ENCODE measurements around the gene CXCL6. TPM values are rescaled to one million over a fixed set of nuclear protein-coding genes. Genes with fewer than 3 reads are reported as not detected.

Gene CXCL6
- total and polyA plus RNA-seq, 4 donors = 4.2 to 21.5 (median 6.4) TPM

DNA sequence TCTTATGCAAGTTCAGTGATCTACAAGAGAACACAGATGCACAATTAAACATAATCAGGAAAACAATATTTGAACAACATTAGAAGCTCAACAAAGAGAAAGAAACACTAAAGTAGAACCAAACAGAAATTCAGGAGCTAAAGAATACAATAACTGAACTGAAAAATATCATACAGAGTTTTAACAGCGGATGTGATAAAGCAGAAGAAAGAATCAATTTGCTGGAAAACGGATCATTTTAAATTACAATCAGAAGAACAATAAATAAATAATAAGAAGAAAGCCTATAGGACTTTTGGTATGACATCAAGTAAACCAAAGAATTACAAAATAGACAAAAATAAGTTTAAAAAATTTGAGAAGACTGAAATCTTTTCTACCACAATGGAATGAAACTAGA lies 36.3 kb upstream of the CXCL6 start:
- H3K36me3 ChIP-seq (ENCODE audit: control insufficient read depth in 4 of 4, insufficient read depth in 4 of 4, low read length in 4 of 4) = no peaks in the 10 kb centered on the region
- WGBS, 2 donors = 95 to 99% methylated on average over 2 of the region's 2 CpGs
- no peak for ATAC-seq (ENCODE audit: insufficient read depth, low FRiP score)

DNA sequence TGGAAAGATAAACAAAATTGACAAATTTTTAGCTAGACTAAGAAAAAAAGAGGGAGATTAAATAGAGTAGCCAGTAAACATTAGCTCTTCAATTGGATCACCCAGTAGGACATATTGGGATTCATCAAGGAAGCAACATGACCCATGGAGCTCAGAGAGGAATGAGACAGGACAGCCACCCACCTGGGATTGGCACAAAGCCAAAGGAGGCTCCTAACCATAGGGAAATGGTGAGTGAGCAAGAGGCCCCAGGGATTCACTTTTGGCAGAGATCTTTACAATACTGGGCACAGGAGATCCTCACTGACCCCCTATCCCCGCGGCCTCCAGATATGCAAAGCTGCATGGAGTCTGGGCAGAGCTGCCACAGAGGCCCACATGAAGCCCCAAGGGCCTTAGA lies 34.8 kb upstream of the CXCL6 start:
- WGBS, 2 donors = 71 to 97% methylated on average over 2 of the region's 2 CpGs
- H3K27me3 ChIP-seq (ENCODE audit: control insufficient read depth in 3 of 3, insufficient read depth in 3 of 3, low read length in 2 of 3) = no peaks in the 10 kb centered on the region
- H3K27ac ChIP-seq (ENCODE audit: low read depth in 1 of 2, low read length in 1 of 2) = no peak overlapping the region
- no peak overlapping the region for H3K4me3 ChIP-seq
- peaks cover 0 to 2% (median 0%) of the 10 kb centered on the region in 4 donors for H3K9me3 ChIP-seq (ENCODE audit: control insufficient read depth in 4 of 4, insufficient read depth in 3 of 4, low read length in 3 of 4)
- no peak overlapping the region for H3K9ac ChIP-seq (ENCODE audit: insufficient read depth in 1 of 2, low read length in 2 of 2)
- no peak for ATAC-seq (ENCODE audit: insufficient read depth, low FRiP score)
- H3K4me1 ChIP-seq (ENCODE audit: control insufficient read depth in 5 of 5, insufficient read depth in 5 of 5, low read length in 5 of 5) = no peaks in the 10 kb centered on the region
- no peak for DNase-seq
- TF ChIP-seq, protein P1, sequence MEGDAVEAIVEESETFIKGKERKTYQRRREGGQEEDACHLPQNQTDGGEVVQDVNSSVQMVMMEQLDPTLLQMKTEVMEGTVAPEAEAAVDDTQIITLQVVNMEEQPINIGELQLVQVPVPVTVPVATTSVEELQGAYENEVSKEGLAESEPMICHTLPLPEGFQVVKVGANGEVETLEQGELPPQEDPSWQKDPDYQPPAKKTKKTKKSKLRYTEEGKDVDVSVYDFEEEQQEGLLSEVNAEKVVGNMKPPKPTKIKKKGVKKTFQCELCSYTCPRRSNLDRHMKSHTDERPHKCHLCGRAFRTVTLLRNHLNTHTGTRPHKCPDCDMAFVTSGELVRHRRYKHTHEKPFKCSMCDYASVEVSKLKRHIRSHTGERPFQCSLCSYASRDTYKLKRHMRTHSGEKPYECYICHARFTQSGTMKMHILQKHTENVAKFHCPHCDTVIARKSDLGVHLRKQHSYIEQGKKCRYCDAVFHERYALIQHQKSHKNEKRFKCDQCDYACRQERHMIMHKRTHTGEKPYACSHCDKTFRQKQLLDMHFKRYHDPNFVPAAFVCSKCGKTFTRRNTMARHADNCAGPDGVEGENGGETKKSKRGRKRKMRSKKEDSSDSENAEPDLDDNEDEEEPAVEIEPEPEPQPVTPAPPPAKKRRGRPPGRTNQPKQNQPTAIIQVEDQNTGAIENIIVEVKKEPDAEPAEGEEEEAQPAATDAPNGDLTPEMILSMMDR (IDR thresholded peaks at IDR 0.05; ENCODE audit: control extremely low read depth, extremely low read depth) = no peak
- no peaks in the 10 kb centered on the region for H3K36me3 ChIP-seq (ENCODE audit: control insufficient read depth in 4 of 4, insufficient read depth in 4 of 4, low read length in 4 of 4)

More for the DNA sequence above, 36.3 kb upstream of the CXCL6 start:
- DNase-seq = no peak
- no peaks in the 10 kb centered on the region for H3K4me1 ChIP-seq (ENCODE audit: control insufficient read depth in 5 of 5, insufficient read depth in 5 of 5, low read length in 5 of 5)
- peaks cover 0 to 2% (median 0%) of the 10 kb centered on the region in 4 donors for H3K9me3 ChIP-seq (ENCODE audit: control insufficient read depth in 4 of 4, insufficient read depth in 3 of 4, low read length in 3 of 4)
- H3K9ac ChIP-seq (ENCODE audit: insufficient read depth in 1 of 2, low read length in 2 of 2) = no peak overlapping the region
- no peak overlapping the region for H3K4me3 ChIP-seq
- TF ChIP-seq, protein P1 (IDR thresholded peaks at IDR 0.05; ENCODE audit: control extremely low read depth, extremely low read depth) = no peak
- no peak overlapping the region for H3K27ac ChIP-seq (ENCODE audit: low read depth in 1 of 2, low read length in 1 of 2)
- H3K27me3 ChIP-seq (ENCODE audit: control insufficient read depth in 3 of 3, insufficient read depth in 3 of 3, low read length in 2 of 3) = no peaks in the 10 kb centered on the region

DNA sequence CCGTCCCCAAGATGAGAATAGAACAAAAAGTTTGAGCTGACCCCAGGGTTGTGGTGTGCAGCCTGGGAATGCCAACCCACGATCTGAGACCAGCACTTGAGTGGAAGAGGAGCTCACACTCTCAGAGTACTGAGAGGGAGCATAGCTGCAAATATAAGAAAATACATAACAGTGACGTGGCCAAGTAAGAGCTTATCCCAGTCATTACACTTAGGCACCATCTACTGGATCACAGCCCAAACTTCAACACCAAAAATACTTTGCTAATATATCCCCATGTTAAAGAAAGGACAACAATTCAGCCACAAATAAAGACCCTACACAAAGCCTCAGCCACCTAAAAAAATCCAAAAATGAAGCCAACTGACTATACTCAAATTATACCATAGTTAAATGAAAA lies 33.3 kb upstream of the CXCL6 start:
- H3K27me3 ChIP-seq (ENCODE audit: control insufficient read depth in 3 of 3, insufficient read depth in 3 of 3, low read length in 2 of 3) = no peaks in the 10 kb centered on the region
- no peak overlapping the region for H3K4me3 ChIP-seq
- peaks cover 0 to 2% (median 0%) of the 10 kb centered on the region in 4 donors for H3K9me3 ChIP-seq (ENCODE audit: control insufficient read depth in 4 of 4, insufficient read depth in 3 of 4, low read length in 3 of 4)
- H3K36me3 ChIP-seq (ENCODE audit: control insufficient read depth in 4 of 4, insufficient read depth in 4 of 4, low read length in 4 of 4) = no peaks in the 10 kb centered on the region
- WGBS, 2 donors = 77 to 92% methylated on average over 3 of the region's 3 CpGs
- DNase-seq (no peak), ATAC-seq (ENCODE audit: insufficient read depth, low FRiP score) (no peak)
- TF ChIP-seq, protein P1 (IDR thresholded peaks at IDR 0.05; ENCODE audit: control extremely low read depth, extremely low read depth) = no peak
- no peak overlapping the region for H3K27ac ChIP-seq (ENCODE audit: low read depth in 1 of 2, low read length in 1 of 2)
- H3K4me1 ChIP-seq (ENCODE audit: control insufficient read depth in 5 of 5, insufficient read depth in 5 of 5, low read length in 5 of 5) = no peaks in the 10 kb centered on the region
- H3K9ac ChIP-seq (ENCODE audit: insufficient read depth in 1 of 2, low read length in 2 of 2) = no peak overlapping the region

DNA sequence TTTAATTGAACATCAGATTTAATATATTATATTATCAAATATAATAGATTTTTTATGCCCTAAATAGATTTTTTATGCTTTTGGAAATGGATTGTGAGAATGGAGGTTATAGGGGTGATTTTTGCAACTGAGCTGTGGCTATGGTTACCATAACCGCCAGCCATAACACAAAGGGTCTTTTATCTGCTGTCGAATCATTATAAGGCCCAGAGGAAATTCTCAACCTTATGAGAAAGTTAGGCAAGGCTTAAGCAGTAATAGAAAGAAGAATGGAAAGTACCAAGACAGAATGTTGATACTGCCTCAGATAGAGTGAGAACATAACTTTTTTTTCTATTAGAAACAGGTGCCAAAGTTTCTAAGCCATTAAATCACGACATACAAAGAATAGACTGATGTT lies 26.3 kb upstream of the CXCL6 start:
- Histone ChIP-seq H3K36me3 (ENCODE audit: control insufficient read depth in 4 of 4, insufficient read depth in 4 of 4, low read length in 4 of 4) (no peaks in the 10 kb centered on the region), H3K9ac (ENCODE audit: insufficient read depth in 1 of 2, low read length in 2 of 2) (no peak overlapping the region), H3K9me3 (ENCODE audit: control insufficient read depth in 4 of 4, insufficient read depth in 3 of 4, low read length in 3 of 4) (no peaks in the 10 kb centered on the region), H3K27ac (ENCODE audit: low read depth in 1 of 2, low read length in 1 of 2) (no peak overlapping the region), H3K4me3 (no peak overlapping the region), H3K4me1 (ENCODE audit: control insufficient read depth in 5 of 5, insufficient read depth in 5 of 5, low read length in 5 of 5) (no peaks in the 10 kb centered on the region), H3K27me3 (ENCODE audit: control insufficient read depth in 3 of 3, insufficient read depth in 3 of 3, low read length in 2 of 3) (no peaks in the 10 kb centered on the region)
- ATAC-seq (ENCODE audit: insufficient read depth, low FRiP score) (no peak), DNase-seq (no peak)
- 75 to 88% methylated on average over 3 of the region's 3 CpGs for WGBS, 2 donors
- TF ChIP-seq, protein P1 (IDR thresholded peaks at IDR 0.05; ENCODE audit: control extremely low read depth, extremely low read depth) = no peak

Data from lung (tissue), 12 donors.